Transverse colon (tissue), 3 donors: ENCODE results near the gene TOLLIP.

Source experiments
- POLR2A ChIP-seq: fragments of 450-650 bp; IDR thresholded peaks from one replicate; pipeline ENCODE4 v1.6.1; 2016; ENCODE audit warnings: antibody characterized with exemption, mild to moderate bottlenecking, moderate library complexity
- POLR2AphosphoS5 ChIP-seq, 3 donors: sonication (generic); formaldehyde crosslinking; IDR thresholded peaks; one replicate each; pipeline ENCODE4 v1.6.1; 2016; ENCODE audit warnings: antibody characterized with exemption in 3 of 3

GRCh38 chr11:1296287-1296686 is 13.1 kb downstream of the TOLLIP start:
- no peak for TF ChIP-seq POLR2AphosphoS5 (IDR thresholded peaks at IDR 0.05)
- no peak for TF ChIP-seq POLR2A
